RPMI8226 (cell line): ENCODE data around the gene GPATCH3.
A peak's percentile ranks its signal among the peaks of the same experiment; 100 is the strongest.
"Not testable (repeated sequence)": the region's sequence is repeated elsewhere in the genome, so short reads cannot be mapped to it uniquely, and the experiment has no call there.

Source experiments
- DNase-seq: peaks from one replicate; pipeline ENCODE4 v3.0.0-alpha.2; 2015

Gene GPATCH3

DNA sequence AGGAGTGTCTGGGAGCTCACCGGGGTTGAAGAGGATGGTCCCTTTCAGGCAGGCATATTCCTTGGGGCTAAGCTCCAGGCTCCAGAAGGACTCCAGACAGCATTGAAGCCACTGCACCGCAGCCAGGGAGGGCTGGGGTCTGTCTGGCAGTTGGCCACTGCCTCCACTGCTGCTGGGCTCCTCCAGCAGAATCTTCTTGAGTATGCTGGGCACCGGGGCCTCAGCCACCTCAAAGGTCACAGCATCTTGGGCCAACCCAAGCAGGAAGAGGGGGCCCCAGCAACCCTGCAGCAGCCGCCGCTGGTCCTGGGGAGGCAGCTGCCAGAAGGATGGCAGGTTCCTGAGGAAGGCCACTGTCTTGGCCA, 13.1 kb upstream of the GPATCH3 start:
- no peak for DNase-seq

GRCh38 chr1:26912147-26912490, 11.9 kb upstream of the GPATCH3 start:
- no peak for DNase-seq

- DNase-seq: no peak
Measured at GRCh38 chr1:26911399-26912146, 11.3 kb upstream of the GPATCH3 start.

GRCh38 chr1:26910343-26911160, 10.3 kb upstream of the GPATCH3 start:
- DNase-seq: no peak

- DNase-seq: no peak
Measured at GRCh38 chr1:26909951-26910342, 9.7 kb upstream of the GPATCH3 start.

DNA sequence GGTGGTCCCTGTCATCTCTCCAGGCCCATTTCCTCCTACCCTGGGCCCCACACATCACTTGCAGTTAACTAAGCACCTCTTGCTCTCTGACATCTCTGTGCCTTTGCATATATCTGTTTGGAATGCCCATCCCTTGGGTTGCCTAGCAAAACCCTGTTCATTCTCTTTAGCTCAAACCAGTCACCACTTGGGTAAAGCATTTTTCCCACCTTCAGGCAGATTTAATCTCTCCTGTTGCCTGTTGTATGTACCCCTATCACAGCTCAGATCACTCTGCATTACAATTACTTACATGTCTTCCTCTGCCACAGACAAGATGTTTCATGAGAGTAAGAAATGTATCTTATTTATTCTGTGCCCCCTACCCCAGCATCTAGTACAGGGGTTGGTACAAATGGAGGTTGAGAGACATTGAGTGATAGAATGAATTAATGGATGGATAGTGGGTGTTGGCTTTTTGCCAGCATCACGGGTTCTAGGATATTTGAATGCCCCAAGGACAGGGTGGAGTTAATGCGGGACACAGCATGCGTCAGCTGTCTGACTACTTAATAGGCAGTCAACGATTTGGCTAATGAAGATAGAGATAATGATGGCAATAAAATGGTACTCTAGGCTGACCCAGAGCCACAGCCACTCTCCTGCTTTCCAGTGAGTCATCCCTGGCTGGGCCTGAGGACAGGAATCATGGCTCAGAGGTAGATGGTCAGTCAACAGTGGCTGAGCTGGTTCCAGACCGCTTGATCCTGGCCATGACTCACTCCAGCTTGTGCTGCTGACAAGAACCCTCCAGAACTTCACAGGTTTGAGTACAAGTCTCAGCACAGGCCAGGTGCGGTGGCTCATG, 7.0 kb upstream of the GPATCH3 start:
- no peak for DNase-seq

DNA sequence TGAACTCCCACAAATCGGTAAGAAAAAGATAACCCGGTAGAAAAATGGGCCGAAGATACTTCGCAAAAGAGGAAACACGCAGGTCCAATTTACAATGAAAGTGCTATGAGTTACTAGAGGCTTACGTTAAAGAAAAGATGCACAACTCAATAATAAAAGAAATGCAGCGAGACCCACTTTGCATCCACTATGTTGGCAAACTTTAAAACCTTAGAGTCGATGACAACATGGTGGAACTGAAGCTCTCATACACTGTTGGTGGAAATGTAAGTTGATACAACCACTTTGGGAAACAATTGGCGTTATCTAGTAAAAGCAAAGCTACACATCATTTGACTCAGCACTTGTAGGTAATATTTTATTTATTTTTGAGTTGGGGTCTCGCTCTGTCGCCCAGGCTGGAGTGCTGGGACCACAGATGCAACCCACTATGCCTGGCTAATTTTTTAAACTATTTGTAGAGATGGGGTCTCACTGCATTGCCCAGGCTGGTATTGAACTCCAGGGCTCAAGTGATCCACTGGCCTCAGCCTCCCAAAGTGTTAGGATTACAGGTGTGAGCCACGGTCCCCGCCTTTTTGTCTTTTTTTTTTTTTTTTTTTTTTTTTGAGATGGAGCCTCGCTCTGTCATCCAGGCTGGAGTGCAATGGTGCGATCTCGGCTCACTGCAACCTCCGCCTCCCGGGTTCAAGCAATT, 696 bp upstream of the GPATCH3 start:
- DNase-seq: no peak

DNA sequence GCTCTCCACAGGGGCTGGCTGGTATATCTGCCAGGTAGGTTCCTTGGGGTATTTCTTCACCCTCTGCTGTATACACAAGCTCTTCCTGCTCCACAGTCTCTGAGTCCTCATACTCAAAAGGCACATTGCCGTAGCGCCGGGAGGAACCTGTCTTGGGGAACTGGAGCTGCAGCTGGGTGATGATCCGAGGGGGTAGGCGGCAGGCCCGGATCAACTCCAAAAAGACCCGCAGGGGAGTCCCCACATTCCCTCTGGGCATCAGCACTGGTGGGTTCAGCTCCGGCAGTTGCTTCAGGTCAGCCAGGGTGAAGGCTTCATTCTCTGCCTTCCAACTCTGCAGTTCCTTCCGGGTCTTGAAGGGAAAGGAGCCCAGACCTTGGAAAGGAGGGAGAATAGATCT, 2.9 kb downstream of the GPATCH3 start:
- no peak for DNase-seq

DNA sequence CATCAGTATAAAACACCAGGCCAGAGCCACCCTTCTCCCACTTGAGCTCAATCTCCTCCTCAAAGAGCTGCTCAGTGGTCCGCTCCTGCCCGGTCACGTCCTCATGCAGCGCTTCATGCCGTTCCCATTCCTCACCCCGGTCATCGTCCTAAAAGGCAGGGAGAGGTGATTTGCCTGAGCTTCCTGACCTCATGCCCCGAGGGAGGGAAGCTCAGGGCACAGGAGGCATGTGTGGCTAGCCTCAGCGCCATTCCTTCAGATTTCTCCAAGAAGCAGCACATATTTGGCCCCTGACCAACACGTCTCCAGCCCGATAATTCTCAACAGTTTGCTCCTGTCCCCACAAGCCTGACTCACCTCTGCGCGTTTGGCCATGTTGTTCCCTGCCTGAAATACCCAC, 6.0 kb downstream of the GPATCH3 start:
- no peak for DNase-seq

GRCh38 chr1:26890467-26890796, 9.8 kb downstream of the GPATCH3 start:
- DNase-seq: no peak

DNA sequence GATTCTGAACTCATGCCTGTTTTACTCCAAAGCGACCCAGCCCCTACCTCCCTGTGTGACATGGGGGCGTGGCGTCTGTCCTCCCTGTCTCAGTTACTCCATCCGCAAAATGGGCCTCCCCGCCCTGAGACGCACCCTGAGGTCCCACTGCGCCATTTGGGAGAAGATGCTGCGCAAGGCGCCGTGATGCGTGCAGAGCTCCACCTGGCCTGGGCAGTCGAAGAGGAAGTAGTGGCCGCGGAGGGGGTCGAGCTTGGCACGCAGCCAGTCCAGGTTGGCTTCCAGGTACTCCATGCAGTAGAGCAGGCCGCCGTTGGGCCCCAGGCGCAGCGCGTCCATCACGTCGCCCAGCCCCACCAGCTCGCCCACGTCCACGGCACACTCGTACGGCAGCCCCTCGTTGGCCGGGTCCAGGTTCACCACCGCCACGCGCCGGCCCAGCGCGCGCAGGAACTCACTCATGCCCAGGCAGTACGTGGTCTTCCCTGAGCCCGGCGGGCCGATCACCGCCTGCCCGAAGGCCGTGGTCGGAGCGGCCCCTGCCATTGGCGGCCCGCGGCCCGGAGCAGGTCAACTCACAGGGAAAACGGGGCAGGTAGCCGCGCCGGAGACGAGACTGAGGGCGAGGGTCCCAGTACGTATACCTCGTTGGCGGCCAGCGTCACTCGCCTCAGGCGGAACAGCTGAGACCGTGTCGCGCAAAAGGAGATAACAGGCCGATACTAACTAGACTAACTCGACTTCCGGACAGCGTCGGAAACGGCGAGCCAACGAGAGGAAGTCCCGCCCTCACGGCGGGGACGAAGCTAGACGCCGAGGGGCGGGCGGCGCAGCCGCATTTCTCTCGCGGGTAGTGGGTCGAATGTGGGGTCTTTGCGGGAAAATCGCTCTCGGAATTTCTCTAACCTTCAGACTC, 10.5 kb downstream of the GPATCH3 start, which contains the start of gene GPN2:
TSS of gene GPN2 (minus strand) at position 733 of the 916 bp plus-strand sequence. CDS start at position 546, 187 bp downstream.
- peak; percentile 91 for DNase-seq

GRCh38 chr1:26888231-26888630, 12.0 kb downstream of the GPATCH3 start:
- no peak for DNase-seq

- peak; percentile 53 for DNase-seq
Measured at GRCh38 chr1:26887125-26887524, 13.1 kb downstream of the GPATCH3 start.

GRCh38 chr1:26882696-26883463, 17.4 kb downstream of the GPATCH3 start:
- DNase-seq: no peak

DNA sequence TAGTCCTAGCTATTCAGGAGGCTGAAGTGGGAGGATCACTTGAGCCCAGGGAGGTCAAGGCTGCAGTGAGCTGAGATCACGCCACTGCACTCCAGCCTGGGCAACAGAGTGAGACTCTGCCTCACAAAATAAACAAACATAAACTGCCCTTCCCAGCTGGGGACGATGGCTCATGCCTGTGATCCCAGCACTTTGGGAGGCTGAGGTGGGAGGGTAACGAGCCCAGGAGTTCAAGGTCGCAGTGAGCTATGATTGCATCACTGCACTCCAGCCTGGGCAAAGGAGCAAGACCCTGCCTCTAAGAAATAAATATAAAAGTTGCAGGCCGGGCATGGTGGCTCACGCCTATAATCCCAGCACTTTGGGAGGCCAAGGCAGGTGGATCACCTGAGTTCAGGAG, 18.7 kb downstream of the GPATCH3 start:
- not testable (repeated sequence) for DNase-seq

GRCh38 chr1:26879793-26880192, 20.5 kb downstream of the GPATCH3 start:
- DNase-seq: no peak

- no peak for DNase-seq
Measured at GRCh38 chr1:26877326-26877725, 22.9 kb downstream of the GPATCH3 start.

- no peak for DNase-seq
Measured at GRCh38 chr1:26874896-26875295, 25.4 kb downstream of the GPATCH3 start.

DNA sequence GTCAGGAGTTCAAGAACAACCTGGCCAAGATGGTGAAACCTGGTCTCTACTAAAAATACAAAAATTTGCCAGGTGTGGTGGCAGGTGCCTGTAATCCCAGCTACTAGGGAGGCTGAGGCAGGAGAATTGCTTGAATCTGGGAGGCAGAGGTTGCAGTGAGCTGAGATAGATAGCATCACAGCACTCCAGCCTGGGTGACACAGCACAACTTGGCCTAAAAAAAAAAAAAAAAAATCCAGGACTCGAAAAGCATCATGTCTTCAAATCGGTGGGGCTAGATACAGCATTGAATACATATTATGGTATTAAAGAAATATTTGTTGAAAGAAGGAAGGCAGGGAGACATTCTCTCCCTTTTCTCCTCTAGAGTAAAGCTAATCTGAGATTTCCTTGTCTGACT, 27.2 kb downstream of the GPATCH3 start:
- DNase-seq: not testable (repeated sequence)

GRCh38 chr1:26864610-26865480, 35.4 kb downstream of the GPATCH3 start:
- DNase-seq: peak; percentile 99
